ENCODE data around the gene SUSD4.

The SUSD4 gene

DNA sequence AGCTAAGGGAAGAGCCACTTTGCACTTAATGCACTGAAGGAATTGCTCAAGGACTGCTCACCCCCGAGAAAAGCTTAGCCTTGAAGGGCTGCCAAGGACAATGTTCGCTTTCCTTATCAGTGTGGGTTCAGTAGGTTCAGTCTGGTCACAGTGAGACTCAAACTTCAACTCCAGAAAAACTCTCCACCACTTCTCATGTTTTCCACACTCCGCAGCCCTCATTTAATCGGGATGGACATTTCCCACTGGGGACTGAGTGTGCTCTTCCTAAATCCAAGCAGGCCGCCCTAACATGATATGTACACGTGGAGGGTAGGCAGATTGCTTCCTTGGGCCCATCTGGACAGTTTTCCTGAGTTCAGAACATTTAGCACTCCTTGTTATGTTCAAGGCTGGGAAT, 19.5 kb downstream of the SUSD4 start:
- ATAC-seq, result no peak
- Mint-ChIP-seq H3K4me3 (no peak overlapping the region), H3K4me1 (no peaks in the 10 kb centered on the region), H3K9me3 (no peaks in the 10 kb centered on the region), H3K27ac (no peak overlapping the region), H3K36me3 (no peaks in the 10 kb centered on the region), H3K27me3 (peaks cover 13% of the 10 kb centered on the region)

DNA sequence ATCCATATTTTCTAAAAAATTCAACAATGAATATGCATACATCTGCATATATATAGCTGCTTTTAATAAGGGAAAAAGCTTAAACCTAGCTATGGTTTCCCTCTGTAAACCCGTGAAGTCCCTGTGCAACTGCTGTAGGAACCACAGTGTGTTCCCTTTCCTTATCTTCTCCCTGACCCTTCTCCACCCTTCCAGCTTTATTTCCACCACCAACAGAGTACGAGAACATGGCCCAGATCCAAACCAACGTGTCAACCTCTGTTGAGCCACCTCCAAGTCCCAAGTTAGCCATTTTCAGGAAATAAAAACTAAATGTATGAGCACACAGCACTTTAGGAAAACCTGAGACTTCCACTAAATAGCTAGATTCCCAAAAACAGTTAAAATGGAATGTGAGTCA, 20.3 kb downstream of the SUSD4 start:
- Mint-ChIP-seq H3K9me3 (no peaks in the 10 kb centered on the region), H3K4me3 (no peak overlapping the region)

DNA sequence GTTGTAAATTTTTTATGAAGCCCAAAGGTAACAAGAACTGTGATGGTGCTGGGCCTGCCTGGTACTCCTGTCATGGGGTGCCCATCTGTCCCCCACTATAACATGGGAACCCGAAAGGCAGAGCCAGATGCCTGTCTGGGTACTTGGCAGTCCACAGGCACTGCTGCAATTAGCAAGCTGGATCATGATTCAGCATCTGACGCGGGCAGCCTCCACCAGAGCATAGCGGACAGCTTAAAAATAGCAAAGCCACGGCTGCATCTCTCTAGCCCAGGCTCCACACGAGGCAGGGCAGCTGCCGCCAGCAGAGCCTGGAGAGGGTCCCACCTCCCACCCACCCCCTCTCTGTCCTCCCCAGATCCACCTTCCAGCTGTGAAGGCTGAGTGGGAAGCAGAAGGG, 22.9 kb downstream of the SUSD4 start:
- no peaks in the 10 kb centered on the region for H3K9me3 Mint-ChIP-seq
- H3K27me3 Mint-ChIP-seq, result peaks cover 19% of the 10 kb centered on the region
- no peaks in the 10 kb centered on the region for H3K36me3 Mint-ChIP-seq
- H3K4me3 Mint-ChIP-seq, result no peak overlapping the region
- H3K4me1 Mint-ChIP-seq, result no peaks in the 10 kb centered on the region
- no peak overlapping the region for H3K27ac Mint-ChIP-seq
- no peak for ATAC-seq

More for the DNA sequence above, 20.3 kb downstream of the SUSD4 start:
- no peak overlapping the region for H3K27ac Mint-ChIP-seq
- no peak for ATAC-seq
- H3K36me3 Mint-ChIP-seq, result no peaks in the 10 kb centered on the region
- H3K4me1 Mint-ChIP-seq, result no peaks in the 10 kb centered on the region
- peaks cover 18% of the 10 kb centered on the region for H3K27me3 Mint-ChIP-seq

DNA sequence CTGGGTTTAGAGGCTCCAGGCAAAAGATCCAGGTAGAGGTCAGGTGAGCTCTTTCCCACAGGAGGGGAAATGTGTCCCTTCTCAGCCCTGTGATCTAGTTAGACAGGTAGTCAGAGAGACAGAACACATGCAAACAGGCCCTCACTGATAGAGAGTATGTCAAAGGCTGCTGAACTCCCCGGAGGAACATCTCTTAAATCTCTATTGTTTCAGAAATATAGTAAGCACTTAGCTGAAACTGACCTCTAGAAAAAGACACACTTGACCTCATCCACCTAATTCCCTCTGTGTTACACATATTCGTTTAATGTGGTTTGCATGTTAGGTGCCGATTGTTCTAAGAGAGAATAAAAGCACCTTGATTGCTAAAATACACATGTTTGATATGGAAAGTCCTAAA, 23.3 kb downstream of the SUSD4 start:
- no peak overlapping the region for H3K27ac Mint-ChIP-seq

DNA sequence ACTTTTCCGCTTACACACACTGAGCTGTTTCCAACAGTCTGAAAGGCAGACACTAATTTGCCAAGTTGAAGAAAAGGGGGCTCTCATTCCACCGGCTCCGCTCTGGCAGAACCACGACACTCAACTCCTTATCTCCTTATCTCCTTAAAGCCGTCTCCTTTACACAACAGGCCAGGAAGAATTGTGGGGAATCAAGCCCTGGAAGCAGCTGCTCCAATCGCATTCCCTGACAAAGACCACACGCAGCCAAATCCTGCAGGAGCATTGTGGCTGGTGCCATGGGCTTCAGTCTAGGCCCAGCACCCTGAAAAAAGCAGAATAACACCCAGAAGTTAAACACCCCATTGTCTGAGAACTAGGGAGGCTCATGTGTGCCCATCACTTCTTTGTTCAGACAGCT, 24.1 kb downstream of the SUSD4 start:
- peaks cover 2% of the 10 kb centered on the region for H3K9me3 Mint-ChIP-seq
- ATAC-seq, result no peak
- H3K36me3 Mint-ChIP-seq, result no peaks in the 10 kb centered on the region
- no peak overlapping the region for H3K4me3 Mint-ChIP-seq
- H3K27me3 Mint-ChIP-seq, result peaks cover 19% of the 10 kb centered on the region
- H3K4me1 Mint-ChIP-seq, result no peaks in the 10 kb centered on the region
- H3K27ac Mint-ChIP-seq, result no peak overlapping the region

More for the DNA sequence above, 23.3 kb downstream of the SUSD4 start:
- Mint-ChIP-seq H3K9me3 (no peaks in the 10 kb centered on the region), H3K36me3 (no peaks in the 10 kb centered on the region), H3K4me1 (no peaks in the 10 kb centered on the region), H3K4me3 (no peak overlapping the region), H3K27me3 (peaks cover 19% of the 10 kb centered on the region)
- ATAC-seq, result no peak

DNA sequence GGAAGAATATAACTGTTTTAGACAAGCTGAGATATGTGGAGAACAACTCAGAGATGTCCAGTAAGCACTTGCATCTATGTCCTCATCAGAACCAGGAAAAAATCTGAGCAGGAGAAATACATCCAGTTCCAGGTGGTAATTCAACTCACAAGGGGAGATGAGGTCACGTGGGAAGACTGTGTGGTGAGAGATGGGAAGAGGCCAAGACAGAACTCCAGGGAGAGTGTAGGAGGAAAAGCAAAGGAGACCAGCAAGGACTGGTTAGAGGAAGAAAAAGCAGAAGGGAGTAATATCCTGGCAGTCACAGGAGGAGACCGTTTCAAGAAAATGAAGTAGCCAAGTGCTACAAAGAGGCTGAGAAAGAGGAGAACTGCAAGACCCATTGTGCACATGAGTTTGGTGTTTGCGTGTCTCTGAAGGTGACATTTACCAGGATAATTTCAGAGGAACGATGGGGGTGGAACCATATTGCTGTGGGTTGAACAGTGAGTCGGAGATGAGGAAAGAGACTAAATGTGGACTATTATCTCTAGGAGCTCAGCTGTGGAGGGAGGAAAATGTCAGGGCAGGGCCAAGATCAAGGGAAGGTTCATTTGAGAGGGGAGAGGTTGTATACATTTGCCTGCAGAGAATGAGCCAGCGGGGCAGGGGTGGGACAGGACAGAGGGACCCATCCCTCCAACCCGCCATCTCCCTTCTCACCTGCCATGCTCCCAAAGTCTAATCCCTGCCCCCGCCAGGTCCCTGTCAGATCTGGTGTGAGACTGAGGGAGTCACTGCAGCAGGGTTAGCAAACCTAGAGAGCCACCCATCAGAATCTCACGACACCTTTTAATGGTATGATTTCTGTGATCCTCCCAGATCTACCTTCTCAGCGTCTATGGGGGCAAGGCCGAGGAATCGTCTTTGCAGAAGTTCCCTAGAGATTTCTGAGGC, 24.9 kb downstream of the SUSD4 start:
- Mint-ChIP-seq H3K4me3 (no peak overlapping the region), H3K27ac (no peak overlapping the region), H3K4me1 (no peaks in the 10 kb centered on the region), H3K9me3 (peaks cover 2% of the 10 kb centered on the region), H3K36me3 (no peaks in the 10 kb centered on the region), H3K27me3 (peaks cover 19% of the 10 kb centered on the region)
- ATAC-seq, result no peak

DNA sequence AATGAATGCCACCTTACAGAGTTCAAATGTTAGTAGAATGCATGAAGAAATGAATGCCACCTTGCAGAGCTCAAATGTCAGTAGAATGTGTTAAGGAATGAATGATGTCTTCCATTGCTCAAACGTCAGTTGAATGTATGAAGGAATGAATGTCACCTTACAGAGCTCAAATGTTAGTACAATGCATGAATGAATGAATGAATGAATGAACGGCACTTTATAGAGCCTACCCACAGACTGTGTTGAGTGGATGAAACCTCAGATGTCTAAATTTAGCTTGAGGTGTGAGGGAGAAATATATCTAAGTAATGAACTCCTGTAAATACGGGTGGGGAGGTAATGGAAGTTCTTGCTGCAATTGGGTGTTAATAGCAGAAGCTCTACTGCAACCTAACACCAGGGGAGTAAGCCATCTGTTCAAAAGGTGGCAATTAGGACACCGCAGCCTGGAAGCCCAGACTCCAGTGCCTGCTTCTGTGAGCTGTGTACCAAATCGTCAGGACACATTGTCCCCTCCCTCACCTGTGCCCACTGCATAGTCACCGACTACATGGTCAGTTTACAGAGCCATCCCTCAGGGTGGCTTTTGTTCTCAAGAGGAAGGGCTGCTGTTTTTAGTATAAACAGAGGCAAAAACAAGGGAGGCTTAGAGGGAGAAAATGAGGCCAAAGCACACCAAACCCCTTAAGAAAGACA, 26.7 kb downstream of the SUSD4 start:
- Mint-ChIP-seq H3K4me1 (no peaks in the 10 kb centered on the region), H3K4me3 (no peak overlapping the region), H3K27me3 (peaks cover 19% of the 10 kb centered on the region), H3K9me3 (peaks cover 2% of the 10 kb centered on the region), H3K36me3 (no peaks in the 10 kb centered on the region), H3K27ac (no peak overlapping the region)
- no peak for ATAC-seq

DNA sequence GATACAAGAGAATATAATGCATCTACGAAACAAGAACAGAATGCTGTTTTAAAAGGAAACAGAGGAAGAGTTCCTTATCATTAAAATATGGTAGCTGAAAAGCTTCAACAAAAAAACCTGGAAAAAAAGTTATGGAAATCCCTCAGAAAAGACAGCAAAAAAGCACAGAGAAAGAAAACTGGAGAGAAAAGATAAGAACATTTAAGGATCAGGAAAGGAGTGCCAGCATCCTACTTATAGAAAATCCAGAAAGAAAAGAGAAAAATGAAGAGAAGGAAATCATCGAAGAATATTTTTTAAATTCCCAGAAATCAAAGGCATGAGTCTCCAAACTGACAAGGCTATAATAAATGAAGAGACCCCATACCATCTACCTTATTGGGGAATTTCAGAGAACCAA, 29.8 kb downstream of the SUSD4 start:
- Mint-ChIP-seq H3K36me3 (no peaks in the 10 kb centered on the region), H3K4me1 (no peaks in the 10 kb centered on the region), H3K9me3 (peaks cover 7% of the 10 kb centered on the region), H3K27me3 (peaks cover 13% of the 10 kb centered on the region), H3K4me3 (no peak overlapping the region), H3K27ac (no peak overlapping the region)
- no peak for ATAC-seq

DNA sequence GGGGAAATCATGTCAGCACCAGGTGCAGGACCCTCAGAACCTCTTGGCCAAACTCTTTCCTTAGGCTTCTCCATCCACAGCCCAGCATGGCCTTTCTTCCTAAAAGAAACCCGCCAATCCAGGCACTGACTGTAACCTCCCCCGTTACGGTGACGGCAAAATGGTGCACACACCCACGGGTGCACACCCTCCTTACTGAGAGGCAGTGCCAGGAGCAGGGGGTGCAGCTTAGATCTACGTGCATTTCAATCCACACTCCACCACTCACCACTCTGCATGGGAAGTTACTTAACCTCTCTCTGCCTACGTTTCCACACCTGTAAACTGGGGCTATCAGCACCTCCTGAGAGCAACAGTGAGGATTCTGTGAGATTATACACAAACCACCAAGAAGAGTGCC, 31.0 kb downstream of the SUSD4 start:
- H3K4me3 Mint-ChIP-seq, result no peak overlapping the region
- H3K27me3 Mint-ChIP-seq, result peaks cover 1% of the 10 kb centered on the region
- no peak overlapping the region for H3K27ac Mint-ChIP-seq
- H3K4me1 Mint-ChIP-seq, result no peaks in the 10 kb centered on the region
- H3K9me3 Mint-ChIP-seq, result peaks cover 7% of the 10 kb centered on the region
- no peak for ATAC-seq
- H3K36me3 Mint-ChIP-seq, result no peaks in the 10 kb centered on the region

DNA sequence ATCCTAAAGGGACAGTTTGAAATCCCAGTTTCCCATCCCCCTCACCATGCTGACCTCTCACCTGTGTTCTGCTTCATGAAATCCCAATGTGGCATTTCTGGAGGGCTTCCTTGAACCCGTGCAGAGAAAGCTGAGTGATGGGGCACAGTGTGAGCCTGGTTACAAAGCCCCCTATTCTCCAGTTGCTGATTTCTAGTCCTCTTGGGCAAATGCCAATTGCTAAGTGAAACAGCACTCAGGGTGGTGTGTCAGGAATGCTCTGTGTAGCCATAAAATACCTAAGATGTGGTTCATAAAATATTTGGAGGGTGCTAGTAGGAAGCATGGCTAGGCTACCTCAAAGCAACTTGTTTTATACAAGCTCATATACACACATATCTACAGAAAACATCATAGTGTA, 32.0 kb downstream of the SUSD4 start:
- no peaks in the 10 kb centered on the region for H3K36me3 Mint-ChIP-seq
- ATAC-seq, result no peak
- no peak overlapping the region for H3K4me3 Mint-ChIP-seq
- H3K27ac Mint-ChIP-seq, result no peak overlapping the region
- peaks cover 7% of the 10 kb centered on the region for H3K9me3 Mint-ChIP-seq
- H3K4me1 Mint-ChIP-seq, result no peaks in the 10 kb centered on the region
- H3K27me3 Mint-ChIP-seq, result no peaks in the 10 kb centered on the region

DNA sequence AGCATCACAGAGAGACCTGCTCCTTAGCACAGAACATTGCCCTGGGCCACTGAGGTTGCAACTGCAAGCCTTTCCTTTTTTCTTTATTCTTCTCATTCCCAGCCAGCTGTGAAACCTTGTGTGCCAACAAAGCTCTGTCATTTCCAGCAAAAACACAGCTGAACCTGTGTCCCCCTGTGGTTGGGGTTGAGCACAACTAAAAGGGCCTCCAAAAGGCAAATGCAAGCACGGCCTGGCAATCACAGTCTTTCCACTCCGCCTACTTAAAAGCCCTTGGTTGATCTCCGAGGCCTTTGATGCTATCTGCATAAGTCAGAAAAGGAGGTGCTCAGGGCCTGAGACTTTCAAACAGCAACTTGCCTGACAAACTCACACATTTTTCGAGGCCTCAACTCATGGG, 32.7 kb downstream of the SUSD4 start:
- no peaks in the 10 kb centered on the region for H3K4me1 Mint-ChIP-seq
- no peak overlapping the region for H3K4me3 Mint-ChIP-seq
- H3K9me3 Mint-ChIP-seq, result peaks cover 7% of the 10 kb centered on the region
- no peaks in the 10 kb centered on the region for H3K36me3 Mint-ChIP-seq
- no peaks in the 10 kb centered on the region for H3K27me3 Mint-ChIP-seq
- no peak for ATAC-seq
- H3K27ac Mint-ChIP-seq, result no peak overlapping the region

DNA sequence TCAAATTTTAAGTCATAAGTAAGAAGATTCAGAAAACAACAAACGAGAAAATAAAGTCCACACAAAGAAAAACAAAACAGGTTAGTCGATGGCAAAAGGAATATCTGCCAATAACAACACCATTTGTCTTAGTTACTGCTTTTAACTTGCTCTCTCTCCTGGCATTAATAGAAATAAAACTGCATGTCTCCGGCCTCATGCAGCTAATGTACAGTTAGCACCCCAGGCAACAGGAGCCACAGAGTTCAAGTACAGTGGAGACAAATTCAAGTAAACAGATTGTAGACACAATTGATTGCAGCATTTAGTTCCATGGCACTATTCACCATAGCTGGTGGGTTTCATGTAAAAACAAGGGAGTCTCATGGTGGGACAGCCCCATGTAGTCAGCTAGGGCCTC, 33.5 kb downstream of the SUSD4 start:
- H3K27me3 Mint-ChIP-seq, result no peaks in the 10 kb centered on the region
- peaks cover 7% of the 10 kb centered on the region for H3K9me3 Mint-ChIP-seq
- H3K4me3 Mint-ChIP-seq, result no peak overlapping the region
- H3K4me1 Mint-ChIP-seq, result no peaks in the 10 kb centered on the region
- ATAC-seq, result no peak
- no peak overlapping the region for H3K27ac Mint-ChIP-seq
- no peaks in the 10 kb centered on the region for H3K36me3 Mint-ChIP-seq

DNA sequence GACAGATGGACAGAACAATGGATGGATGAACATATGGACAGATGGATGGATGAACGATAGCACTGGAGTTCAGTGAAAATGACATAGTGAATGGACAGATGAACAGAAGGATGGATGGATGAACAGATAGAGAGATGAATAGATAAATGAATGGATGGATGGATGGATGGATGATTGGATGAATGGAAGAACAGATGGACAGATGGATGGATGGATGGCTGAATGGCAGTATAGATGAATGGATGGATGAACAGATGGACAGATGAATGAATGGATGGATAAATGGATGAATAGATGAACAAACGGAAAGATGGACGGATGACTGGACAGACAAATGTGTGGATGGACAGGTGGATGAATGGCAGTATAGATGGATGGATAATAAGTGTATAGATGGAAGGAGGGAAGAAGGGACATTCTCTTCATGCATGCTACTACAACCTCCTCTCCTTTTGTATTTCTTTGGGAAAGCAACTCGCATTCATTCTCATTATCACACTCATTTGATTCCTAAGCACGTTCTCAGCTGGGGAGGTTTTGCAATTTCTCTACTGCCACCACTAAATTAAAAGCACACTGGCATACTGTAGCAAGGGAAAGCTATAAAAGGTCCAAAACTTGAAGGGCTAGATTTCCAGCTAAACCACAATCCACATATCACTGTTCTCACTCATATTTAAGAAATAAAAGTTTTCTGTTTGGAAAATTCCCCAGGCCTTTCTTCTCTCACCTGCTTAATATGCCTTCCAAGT, 34.1 kb downstream of the SUSD4 start:
- H3K36me3 Mint-ChIP-seq, result no peaks in the 10 kb centered on the region
- no peak for ATAC-seq
- no peak overlapping the region for H3K4me3 Mint-ChIP-seq
- no peaks in the 10 kb centered on the region for H3K4me1 Mint-ChIP-seq
- H3K27me3 Mint-ChIP-seq, result no peaks in the 10 kb centered on the region
- peaks cover 5% of the 10 kb centered on the region for H3K9me3 Mint-ChIP-seq
- no peak overlapping the region for H3K27ac Mint-ChIP-seq

DNA sequence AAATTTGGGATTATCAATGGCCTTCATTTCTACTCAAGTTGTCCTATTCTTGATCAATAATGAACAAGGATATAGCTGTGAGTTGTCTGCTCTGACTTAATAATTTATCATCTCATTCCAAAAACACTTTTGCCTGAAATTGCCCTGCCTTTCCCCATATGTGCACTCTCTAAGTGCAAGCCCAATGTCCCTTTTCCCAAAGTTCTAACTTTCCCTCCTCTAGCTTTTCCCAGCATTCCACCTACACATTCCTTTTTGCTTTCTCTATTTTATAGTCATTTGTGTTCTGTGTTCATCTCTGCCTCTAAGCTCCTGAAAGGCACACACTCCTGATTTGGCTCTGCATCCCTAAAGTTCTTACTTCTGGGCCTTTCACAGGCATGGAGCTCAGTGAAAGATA, 34.7 kb downstream of the SUSD4 start:
- H3K36me3 Mint-ChIP-seq, result no peaks in the 10 kb centered on the region
- H3K27me3 Mint-ChIP-seq, result no peaks in the 10 kb centered on the region
- H3K4me3 Mint-ChIP-seq, result no peak overlapping the region
- H3K27ac Mint-ChIP-seq, result no peak overlapping the region
- H3K9me3 Mint-ChIP-seq, result peaks cover 5% of the 10 kb centered on the region
- no peaks in the 10 kb centered on the region for H3K4me1 Mint-ChIP-seq
- ATAC-seq, result no peak

DNA sequence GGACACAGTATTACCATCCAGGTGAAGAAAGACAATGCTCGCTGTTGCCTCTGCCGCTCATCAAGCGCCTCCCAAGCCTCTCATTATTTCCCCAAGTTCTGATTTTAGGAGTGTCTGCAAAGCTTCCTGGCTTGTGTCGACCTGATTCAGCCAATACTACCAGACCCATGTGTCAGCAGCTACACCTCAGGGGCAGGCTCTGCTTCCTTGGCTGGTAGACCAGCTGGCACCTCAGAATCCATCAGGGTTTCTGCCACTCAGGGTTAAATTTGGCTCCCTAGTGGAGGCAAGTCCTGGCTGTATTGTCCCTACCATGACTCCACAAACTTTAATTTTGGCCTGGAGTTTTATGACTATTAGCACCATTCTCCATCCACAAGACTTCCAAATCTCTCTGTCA, 35.4 kb downstream of the SUSD4 start:
- H3K4me3 Mint-ChIP-seq, result no peak overlapping the region
- no peak overlapping the region for H3K27ac Mint-ChIP-seq
- no peaks in the 10 kb centered on the region for H3K4me1 Mint-ChIP-seq
- ATAC-seq, result no peak
- no peaks in the 10 kb centered on the region for H3K27me3 Mint-ChIP-seq
- no peaks in the 10 kb centered on the region for H3K36me3 Mint-ChIP-seq
- H3K9me3 Mint-ChIP-seq, result peaks cover 5% of the 10 kb centered on the region
